GM21786 (cell line): ENCODE results near the gene FOXO4.

Experiments
- ATAC-seq: cut with Tn5 transposase; IDR thresholded peaks from one replicate; pipeline ENCODE4 v1.9.1; 2021; ENCODE audit not compliant: unreplicated experiment

The FOXO4 gene

GRCh38 chrX:71131510-71131909, 35.9 kb downstream of the FOXO4 start:
- no peak for ATAC-seq

GRCh38 chrX:71140440-71140839, 44.8 kb downstream of the FOXO4 start:
- no peak for ATAC-seq

GRCh38 chrX:71143508-71143907, 47.9 kb downstream of the FOXO4 start:
- no peak for ATAC-seq

GRCh38 chrX:71144651-71145050, 49.0 kb downstream of the FOXO4 start, which contains the start of gene NLGN3:
Gene NLGN3 (plus strand): TSS chrX:71144841. CDS start chrX:71147750, 2,909 bp downstream.
- ATAC-seq: no peak

GRCh38 chrX:71147496-71148277, 52.0 kb downstream of the FOXO4 start:
- ATAC-seq: no peak

GRCh38 chrX:71148278-71148663, 52.6 kb downstream of the FOXO4 start:
- ATAC-seq: no peak

- no peak for ATAC-seq
Measured at GRCh38 chrX:71151366-71151765, 55.7 kb downstream of the FOXO4 start.
